IMR-90 (cell line): Measurements from ENCODE around the gene MAK. TPM values are rescaled to one million over a fixed set of nuclear protein-coding genes. Genes with fewer than 3 reads are reported as not detected.

Experiments used
- ATAC-seq: fragments of 200-7000 bp; cut with Tn5 transposase; 2 replicates; pipeline ENCODE4 v1.9.1; 2020; ENCODE audit warnings: low read depth, mild to moderate bottlenecking, moderate library complexity
- BruUV-seq: library from RNA; stranded (reverse); fragments of 400-500 nt; replicated peaks from 2 replicates; lab custom pipeline; 2021; lab: Mats Ljungman, UMichigan
- CTCF ChIA-PET: fragments of 300-600 bp; formaldehyde crosslinking; extraction: SDS; loops from one replicate; lab custom pipeline; 2021; ENCODE audit warnings: antibody characterized with exemption; lab: Yijun Ruan, JAX
- POLR2A ChIA-PET: fragments of 300-600 bp; sonication (Branson Sonifier 250); formaldehyde crosslinking; loops from one replicate; lab custom pipeline; 2022; ENCODE audit warnings: antibody characterized with exemption; ENCODE audit not compliant: unreplicated experiment; lab: Charles Lee
- DNase-seq: peaks from one replicate; pipeline ENCODE4 v3.0.0; 2013
- H2AFZ ChIP-seq: replicated peaks from 2 replicates; pipeline ENCODE3; 2013; ENCODE audit warnings: low read length, mild to moderate bottlenecking; ENCODE audit not compliant: poor library complexity
- H2AK5ac ChIP-seq: 2 replicates; pipeline ENCODE4 v1.6.1; 2013; ENCODE audit warnings: low read depth, low read length, inconsistent platforms
- H2AK9ac ChIP-seq: replicated peaks from 2 replicates; pipeline ENCODE3; 2013; ENCODE audit warnings: mild to moderate bottlenecking, low read depth, low read length, moderate library complexity; ENCODE audit not compliant: poor library complexity
- H2BK120ac ChIP-seq: 2 replicates; pipeline ENCODE4 v1.6.1; 2013; ENCODE audit warnings: low read depth, low read length, inconsistent platforms
- H2BK15ac ChIP-seq: 3 replicates; pipeline ENCODE4 v1.6.1; 2013; ENCODE audit warnings: low read depth, low read length, inconsistent platforms
- H2BK20ac ChIP-seq: 2 replicates; pipeline ENCODE4 v1.6.1; 2013; ENCODE audit warnings: low read depth, mild to moderate bottlenecking, inconsistent platforms, low read length, moderate library complexity
- H2BK5ac ChIP-seq: 2 replicates; pipeline ENCODE4 v1.6.1; 2013; ENCODE audit warnings: mild to moderate bottlenecking, low read depth, low read length, inconsistent platforms; ENCODE audit not compliant: poor library complexity, severe bottlenecking
- H3K14ac ChIP-seq: replicated peaks from 2 replicates; pipeline ENCODE4 v1.6.1; 2013; ENCODE audit warnings: low read depth, low read length, inconsistent platforms
- H3K18ac ChIP-seq: 2 replicates; pipeline ENCODE4 v1.6.1; 2013; ENCODE audit warnings: low read depth, low read length, control low read depth
- H3K23ac ChIP-seq: 2 replicates; pipeline ENCODE4 v1.6.1; 2013; ENCODE audit warnings: low read depth, low read length, inconsistent platforms
- H3K27ac ChIP-seq: 2 replicates; pipeline ENCODE4 v1.5.1; 2013; ENCODE audit warnings: mild to moderate bottlenecking, control low read depth, low read length; ENCODE audit not compliant: insufficient read depth
- H3K27me3 ChIP-seq: 2 replicates; pipeline ENCODE4 v1.6.1; 2013; ENCODE audit warnings: low read length; ENCODE audit not compliant: control insufficient read depth, insufficient read depth
- H3K36me3 ChIP-seq: 2 replicates; pipeline ENCODE4 v1.6.1; 2013; ENCODE audit warnings: low read length, mixed read lengths; ENCODE audit not compliant: control insufficient read depth, insufficient read depth
- H3K4ac ChIP-seq: 2 replicates; pipeline ENCODE4 v1.6.1; 2013; ENCODE audit warnings: low read depth, low read length, inconsistent platforms
- H3K4me1 ChIP-seq: 2 replicates; pipeline ENCODE4 v1.6.1; 2013; ENCODE audit warnings: low read length, mixed read lengths; ENCODE audit not compliant: control insufficient read depth, insufficient read depth
- H3K4me2 ChIP-seq: 2 replicates; pipeline ENCODE4 v1.6.1; 2013; ENCODE audit warnings: low read depth, mild to moderate bottlenecking, control low read depth, low read length, moderate library complexity
- H3K4me3 ChIP-seq: 2 replicates; pipeline ENCODE4 v1.5.1; 2013; ENCODE audit warnings: low read depth, mild to moderate bottlenecking, control low read depth, low read length, moderate library complexity; ENCODE audit not compliant: insufficient read depth
- H3K56ac ChIP-seq: 2 replicates; pipeline ENCODE4 v1.6.1; 2013; ENCODE audit warnings: low read length, inconsistent platforms; ENCODE audit not compliant: insufficient read depth; ENCODE audit errors: extremely low read depth
- H3K79me1 ChIP-seq, 2 experiments: 2 replicates each; pipeline ENCODE4 v1.6.1; 2013; ENCODE audit warnings: low read length in 2 of 2, inconsistent platforms in 1 of 2, low read depth in 1 of 2
- H3K9ac ChIP-seq: 2 replicates; pipeline ENCODE4 v1.6.1; 2013; ENCODE audit warnings: low read depth, low read length, control low read depth
- H3K9me1 ChIP-seq: 2 replicates; pipeline ENCODE4 v1.6.1; 2013; ENCODE audit warnings: low read length, inconsistent platforms; ENCODE audit not compliant: insufficient read depth
- H3K9me3 ChIP-seq: 2 replicates; pipeline ENCODE4 v1.6.1; 2013; ENCODE audit warnings: low read length; ENCODE audit not compliant: control insufficient read depth, insufficient read depth
- H4K20me1 ChIP-seq: 2 replicates; pipeline ENCODE4 v1.6.1; 2013; ENCODE audit warnings: low read length, inconsistent platforms; ENCODE audit not compliant: insufficient read depth
- H4K5ac ChIP-seq: 2 replicates; pipeline ENCODE4 v1.6.1; 2013; ENCODE audit warnings: mild to moderate bottlenecking, low read depth, low read length, control low read depth
- H4K8ac ChIP-seq, 2 experiments: 2 replicates each; pipeline ENCODE4 v1.6.1; 2013; ENCODE audit warnings: low read depth in 2 of 2, low read length in 2 of 2, control low read depth in 1 of 2, inconsistent platforms in 1 of 2
- H4K91ac ChIP-seq: 2 replicates; pipeline ENCODE4 v1.6.1; 2013; ENCODE audit warnings: low read depth, low read length, inconsistent platforms; ENCODE audit not compliant: insufficient read depth
- BHLHE40 ChIP-seq: fragments of 150-350 bp; IDR thresholded peaks from 2 replicates; pipeline ENCODE4 v1.6.1; 2016; ENCODE audit warnings: mild to moderate bottlenecking, low read depth, low read length
- CEBPB ChIP-seq: IDR thresholded peaks from 2 replicates; pipeline ENCODE4 v1.6.1; 2012; ENCODE audit warnings: low read depth, low read length, improper control_type of control experiment
- CHD1 ChIP-seq: IDR thresholded peaks from 2 replicates; pipeline ENCODE4 v1.6.1; 2012; ENCODE audit warnings: low read depth, low read length, improper control_type of control experiment
- FOS ChIP-seq: fragments of 150-350 bp; IDR thresholded peaks from 2 replicates; pipeline ENCODE4 v1.6.1; 2016; ENCODE audit warnings: low read depth, low read length
- MAFK ChIP-seq: IDR thresholded peaks from 2 replicates; pipeline ENCODE4 v1.6.1; 2012; ENCODE audit warnings: low read depth, low read length, improper control_type of control experiment
- MAZ ChIP-seq: IDR thresholded peaks from 2 replicates; pipeline ENCODE4 v1.6.1; 2012; ENCODE audit warnings: low read depth, mild to moderate bottlenecking, low read length, improper control_type of control experiment, moderate library complexity, borderline replicate concordance
- MXI1 ChIP-seq: IDR thresholded peaks from 2 replicates; pipeline ENCODE4 v1.6.1; 2012; ENCODE audit warnings: low read depth, mild to moderate bottlenecking, low read length, moderate library complexity, borderline replicate concordance
- NFE2L2 ChIP-seq: fragments of 150-350 bp; IDR thresholded peaks from 2 replicates; pipeline ENCODE4 v1.6.1; 2016; ENCODE audit warnings: low read depth, mild to moderate bottlenecking, low read length
- POLR2A ChIP-seq: IDR thresholded peaks from 2 replicates; pipeline ENCODE4 v1.6.1; 2012; ENCODE audit warnings: mild to moderate bottlenecking, low read depth, low read length
- RAD21 ChIP-seq: IDR thresholded peaks from 2 replicates; pipeline ENCODE4 v1.6.1; 2012; ENCODE audit warnings: low read length, improper control_type of control experiment
- RCOR1 ChIP-seq: IDR thresholded peaks from 2 replicates; pipeline ENCODE4 v1.6.1; 2012; ENCODE audit warnings: mild to moderate bottlenecking, low read length, improper control_type of control experiment; ENCODE audit not compliant: insufficient replicate concordance
- RFX5 ChIP-seq: IDR thresholded peaks from 2 replicates; pipeline ENCODE4 v1.8.0; 2012; ENCODE audit warnings: low read depth, mild to moderate bottlenecking, low read length, moderate library complexity
- SMC3 ChIP-seq: fragments of 150-350 bp; IDR thresholded peaks from 2 replicates; pipeline ENCODE4 v1.6.1; 2016; ENCODE audit warnings: low read depth, mild to moderate bottlenecking, antibody characterized with exemption, low read length, moderate library complexity
- WGBS, 2 experiments: methylation state at CpG; one replicate each; pipeline versions ENCODE4 v1.1.5 to v1.1.7; 2013; ENCODE audit warnings: missing lambda C conversion rate in 2 of 2; ENCODE audit not compliant: insufficient read length in 1 of 2; ENCODE audit errors: extremely low coverage in 2 of 2; 5-methylcytosine and 5-hydroxymethylcytosine counted together
- dilution Hi-C: fragments of 300-500 bp; cut with HindIII; formaldehyde crosslinking; loops from one replicate; pipeline ENCODE4 v1.14.3; 2018; ENCODE audit warnings: low sequenced_read_pairs; ENCODE audit not compliant: unreplicated experiment
- in situ Hi-C: fragments of 300-500 bp; cut with MboI; formaldehyde crosslinking; loops from 3 replicates; pipeline ENCODE4 v1.14.3; 2019; ENCODE audit warnings: low sequenced_read_pairs, inconsistent platforms, mixed read lengths
- intact Hi-C: fragments of 100-400 bp; cut with micrococcal nuclease; formaldehyde crosslinking; loops from 2 replicates; pipeline ENCODE4 v1.10.0; 2022
- polyA plus RNA-seq, 3 experiments: library from polyadenylated mRNA; depleted of rRNA; stranded (reverse); fragments of >200 nt; gene quantifications; 2 replicates each; pipeline ENCODE4 v1.2.3, GENCODE V29; 2012; ENCODE audit warnings: low replicate concordance in 1 of 3
- total RNA-seq: library from RNA; depleted of rRNA; stranded (reverse); fragments of >200 nt; gene quantifications from 2 replicates; pipeline ENCODE4 v1.2.3, GENCODE V29; 2012
- TF ChIP-seq, protein P1 (sequence below): fragments of 150-350 bp; IDR thresholded peaks from 2 replicates; pipeline ENCODE4 v1.6.1; 2017; ENCODE audit warnings: mild to moderate bottlenecking, antibody characterized with exemption, low read length, low read depth
- TF ChIP-seq, protein P2 (sequence below): conservative IDR thresholded peaks from 2 replicates; pipeline ENCODE4 v1.5.1; 2012; ENCODE audit warnings: mild to moderate bottlenecking, low read depth, low read length, improper control_type of control experiment
- TF ChIP-seq, protein P3 (sequence below): fragments of 150-350 bp; IDR thresholded peaks from 2 replicates; pipeline ENCODE4 v1.6.1; 2016; ENCODE audit warnings: low read depth, mild to moderate bottlenecking, low read length, moderate library complexity, borderline replicate concordance

MAK gene
- total and polyA plus RNA-seq, 2 of the 4 experiments (the other 2 are of a cell fraction) = not detected

DNA sequence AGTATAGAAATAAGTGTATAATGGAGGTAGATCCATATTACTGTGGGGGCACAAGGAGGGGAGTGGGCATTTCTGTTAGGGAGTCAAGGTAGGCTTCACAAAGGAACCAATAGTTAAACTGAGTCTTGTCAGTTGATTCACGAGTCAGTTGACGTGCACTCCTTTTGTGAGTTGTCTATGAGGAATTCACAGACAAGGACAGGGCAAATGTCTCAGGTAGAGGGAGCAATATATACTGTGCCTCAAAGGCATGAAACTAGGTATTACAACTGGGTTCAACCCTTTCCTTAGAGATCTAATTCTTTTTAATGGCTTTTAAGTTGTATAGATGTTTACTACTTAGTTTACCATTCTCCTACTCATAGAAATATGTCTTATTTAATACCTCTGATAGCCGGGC, 104.5 kb downstream of the MAK start:
- Histone ChIP-seq H4K91ac (peak overlapping the region; percentile 19; the same call in 1 of the 2 replicates), H3K36me3 (peaks cover 31% of the 10 kb centered on the region), H2BK20ac (peak overlapping the region; percentile 69; the same call in 1 of the 2 replicates), H3K56ac (no peak overlapping the region), H3K9me3 (no peaks in the 10 kb centered on the region), H2BK5ac (no peak overlapping the region), H3K18ac (peak overlapping the region; percentile 24; the same call in 1 of the 2 replicates), H4K20me1 (no peaks in the 10 kb centered on the region), H3K23ac (no peak overlapping the region), H3K9ac (no peak overlapping the region), H3K4me2 (no peak overlapping the region), H3K4me1 (peaks cover 3% of the 10 kb centered on the region; the same call in 1 of the 2 replicates), H3K79me1 (peaks cover 11 to 20% of the 10 kb centered on the region in 2 experiments), H3K9me1 (no peaks in the 10 kb centered on the region), H3K14ac (no peak overlapping the region), H4K5ac (no peak overlapping the region), H3K27me3 (no peaks in the 10 kb centered on the region), H3K27ac (no peak overlapping the region; the same call in 1 of the 2 replicates), H3K4me3 (no peak overlapping the region), H2AK5ac (peak overlapping the region; percentile 18; the same call in 1 of the 2 replicates), H4K8ac (peak overlapping the region in 1 of 2 experiments; percentile 20; a peak in 1 of 4 replicates), H2BK15ac (peak overlapping the region; percentile 7; the same call in 1 of the 3 replicates), H2AFZ (no peak overlapping the region), H2AK9ac (no peak overlapping the region), H3K4ac (peak overlapping the region; percentile 33; the same call in 1 of the 2 replicates), H2BK120ac (peak overlapping the region; percentile 52; the same call in 1 of the 2 replicates)
- ATAC-seq = no peak
- no peak for DNase-seq
- TF ChIP-seq, protein P1, sequence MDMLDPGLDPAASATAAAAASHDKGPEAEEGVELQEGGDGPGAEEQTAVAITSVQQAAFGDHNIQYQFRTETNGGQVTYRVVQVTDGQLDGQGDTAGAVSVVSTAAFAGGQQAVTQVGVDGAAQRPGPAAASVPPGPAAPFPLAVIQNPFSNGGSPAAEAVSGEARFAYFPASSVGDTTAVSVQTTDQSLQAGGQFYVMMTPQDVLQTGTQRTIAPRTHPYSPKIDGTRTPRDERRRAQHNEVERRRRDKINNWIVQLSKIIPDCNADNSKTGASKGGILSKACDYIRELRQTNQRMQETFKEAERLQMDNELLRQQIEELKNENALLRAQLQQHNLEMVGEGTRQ = no peak
- no peak for TF ChIP-seq MAZ
- no peak for TF ChIP-seq FOS
- TF ChIP-seq RFX5 = no peak
- TF ChIP-seq, protein P2, sequence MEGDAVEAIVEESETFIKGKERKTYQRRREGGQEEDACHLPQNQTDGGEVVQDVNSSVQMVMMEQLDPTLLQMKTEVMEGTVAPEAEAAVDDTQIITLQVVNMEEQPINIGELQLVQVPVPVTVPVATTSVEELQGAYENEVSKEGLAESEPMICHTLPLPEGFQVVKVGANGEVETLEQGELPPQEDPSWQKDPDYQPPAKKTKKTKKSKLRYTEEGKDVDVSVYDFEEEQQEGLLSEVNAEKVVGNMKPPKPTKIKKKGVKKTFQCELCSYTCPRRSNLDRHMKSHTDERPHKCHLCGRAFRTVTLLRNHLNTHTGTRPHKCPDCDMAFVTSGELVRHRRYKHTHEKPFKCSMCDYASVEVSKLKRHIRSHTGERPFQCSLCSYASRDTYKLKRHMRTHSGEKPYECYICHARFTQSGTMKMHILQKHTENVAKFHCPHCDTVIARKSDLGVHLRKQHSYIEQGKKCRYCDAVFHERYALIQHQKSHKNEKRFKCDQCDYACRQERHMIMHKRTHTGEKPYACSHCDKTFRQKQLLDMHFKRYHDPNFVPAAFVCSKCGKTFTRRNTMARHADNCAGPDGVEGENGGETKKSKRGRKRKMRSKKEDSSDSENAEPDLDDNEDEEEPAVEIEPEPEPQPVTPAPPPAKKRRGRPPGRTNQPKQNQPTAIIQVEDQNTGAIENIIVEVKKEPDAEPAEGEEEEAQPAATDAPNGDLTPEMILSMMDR = no peak
- no peak for TF ChIP-seq CHD1
- TF ChIP-seq BHLHE40 = no peak
- no peak for TF ChIP-seq RAD21
- TF ChIP-seq RCOR1 = no peak
- no peak for TF ChIP-seq MXI1
- TF ChIP-seq SMC3 = no peak
- TF ChIP-seq NFE2L2 = no peak
- TF ChIP-seq MAFK = no peak
- TF ChIP-seq, protein P3, sequence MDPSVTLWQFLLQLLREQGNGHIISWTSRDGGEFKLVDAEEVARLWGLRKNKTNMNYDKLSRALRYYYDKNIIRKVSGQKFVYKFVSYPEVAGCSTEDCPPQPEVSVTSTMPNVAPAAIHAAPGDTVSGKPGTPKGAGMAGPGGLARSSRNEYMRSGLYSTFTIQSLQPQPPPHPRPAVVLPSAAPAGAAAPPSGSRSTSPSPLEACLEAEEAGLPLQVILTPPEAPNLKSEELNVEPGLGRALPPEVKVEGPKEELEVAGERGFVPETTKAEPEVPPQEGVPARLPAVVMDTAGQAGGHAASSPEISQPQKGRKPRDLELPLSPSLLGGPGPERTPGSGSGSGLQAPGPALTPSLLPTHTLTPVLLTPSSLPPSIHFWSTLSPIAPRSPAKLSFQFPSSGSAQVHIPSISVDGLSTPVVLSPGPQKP = no peak
- no peak for TF ChIP-seq CEBPB
- no peak for TF ChIP-seq POLR2A
- no TSS peak for BruUV-seq
- POLR2A ChIA-PET = no interaction called here
- CTCF ChIA-PET = no interaction called here
- dilution Hi-C loops = no loop called here
- in situ Hi-C loops = loop anchor here (25.0 kb wide), 1 partner anchor 1247 kb away; no protein-coding TSS in a partner anchor
- intact Hi-C loops = no loop called here
- WGBS, 2 experiments = no CpG with 5 or more reads among the region's 3 CpGs
